DOHH2 (cell line): ENCODE results near the gene JAML.

Experiments used
- EZH2phosphoT487 ChIP-seq: fragments of 200-600 bp; sonication (generic); IDR thresholded peaks from 2 replicates; pipeline ENCODE4 v1.6.1; 2017; ENCODE audit warnings: borderline replicate concordance, mild to moderate bottlenecking, antibody characterized with exemption, low read length, moderate library complexity, mixed read lengths
- TF ChIP-seq, protein P1 (sequence below): fragments of 200-600 bp; sonication (generic); IDR thresholded peaks from one replicate; pipeline ENCODE4 v1.5.1; 2014; ENCODE audit warnings: antibody characterized with exemption, mild to moderate bottlenecking, low read depth, low read length; ENCODE audit not compliant: poor library complexity, severe bottlenecking

DNA sequence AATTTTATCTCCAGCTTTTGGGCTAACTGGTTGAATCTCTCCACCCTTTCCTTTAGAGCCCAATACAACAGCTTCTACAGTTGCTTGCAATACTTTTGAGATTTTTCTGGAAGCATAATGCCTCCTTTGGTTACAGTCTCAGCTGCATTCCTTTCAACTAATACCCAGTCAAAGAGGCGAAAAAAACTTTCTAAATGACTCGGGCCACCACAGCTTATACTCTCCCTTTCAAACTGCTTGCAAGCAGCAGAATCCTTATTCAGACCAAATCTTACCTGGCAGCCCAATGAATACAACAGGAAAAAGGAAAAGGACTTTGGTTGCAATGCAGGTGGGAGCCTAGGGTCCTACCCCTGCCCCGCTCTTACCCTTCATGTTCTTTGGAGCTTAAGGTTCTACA, 15.8 kb downstream of the JAML start:
- TF ChIP-seq, protein P1, sequence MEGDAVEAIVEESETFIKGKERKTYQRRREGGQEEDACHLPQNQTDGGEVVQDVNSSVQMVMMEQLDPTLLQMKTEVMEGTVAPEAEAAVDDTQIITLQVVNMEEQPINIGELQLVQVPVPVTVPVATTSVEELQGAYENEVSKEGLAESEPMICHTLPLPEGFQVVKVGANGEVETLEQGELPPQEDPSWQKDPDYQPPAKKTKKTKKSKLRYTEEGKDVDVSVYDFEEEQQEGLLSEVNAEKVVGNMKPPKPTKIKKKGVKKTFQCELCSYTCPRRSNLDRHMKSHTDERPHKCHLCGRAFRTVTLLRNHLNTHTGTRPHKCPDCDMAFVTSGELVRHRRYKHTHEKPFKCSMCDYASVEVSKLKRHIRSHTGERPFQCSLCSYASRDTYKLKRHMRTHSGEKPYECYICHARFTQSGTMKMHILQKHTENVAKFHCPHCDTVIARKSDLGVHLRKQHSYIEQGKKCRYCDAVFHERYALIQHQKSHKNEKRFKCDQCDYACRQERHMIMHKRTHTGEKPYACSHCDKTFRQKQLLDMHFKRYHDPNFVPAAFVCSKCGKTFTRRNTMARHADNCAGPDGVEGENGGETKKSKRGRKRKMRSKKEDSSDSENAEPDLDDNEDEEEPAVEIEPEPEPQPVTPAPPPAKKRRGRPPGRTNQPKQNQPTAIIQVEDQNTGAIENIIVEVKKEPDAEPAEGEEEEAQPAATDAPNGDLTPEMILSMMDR = no peak
- TF ChIP-seq EZH2phosphoT487 = no peak
